ENCODE data around the gene FLT1. TPM values are rescaled to one million over a fixed set of nuclear protein-coding genes. Genes with fewer than 3 reads are reported as not detected.

Gene FLT1
- total and polyA plus RNA-seq, 2 of the 13 experiments (the other 11 are each of a cell fraction or from before 2014, with no cell fraction given), result 0.02 TPM; not detected in 1

DNA sequence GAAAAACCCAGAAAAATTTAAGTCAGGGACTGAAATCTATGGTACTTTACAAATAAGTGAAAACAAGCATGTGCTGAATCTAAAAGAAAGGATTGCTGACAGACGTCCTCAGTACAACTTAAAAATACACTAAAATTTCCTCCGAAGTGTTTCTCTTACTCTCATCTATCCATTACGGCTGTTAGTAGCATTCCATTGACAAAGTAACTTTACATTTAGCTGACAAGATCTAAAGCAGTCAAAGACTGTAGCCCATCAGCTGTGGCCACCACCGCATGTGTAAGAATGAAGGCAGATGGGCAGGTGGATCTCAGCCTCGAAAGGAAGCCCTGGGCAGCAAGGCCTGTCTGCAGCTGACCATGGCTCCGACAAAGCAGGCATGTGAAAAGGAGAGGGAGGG lies 59.0 kb downstream of the FLT1 start (continued):
- TF ChIP-seq, protein P1, sequence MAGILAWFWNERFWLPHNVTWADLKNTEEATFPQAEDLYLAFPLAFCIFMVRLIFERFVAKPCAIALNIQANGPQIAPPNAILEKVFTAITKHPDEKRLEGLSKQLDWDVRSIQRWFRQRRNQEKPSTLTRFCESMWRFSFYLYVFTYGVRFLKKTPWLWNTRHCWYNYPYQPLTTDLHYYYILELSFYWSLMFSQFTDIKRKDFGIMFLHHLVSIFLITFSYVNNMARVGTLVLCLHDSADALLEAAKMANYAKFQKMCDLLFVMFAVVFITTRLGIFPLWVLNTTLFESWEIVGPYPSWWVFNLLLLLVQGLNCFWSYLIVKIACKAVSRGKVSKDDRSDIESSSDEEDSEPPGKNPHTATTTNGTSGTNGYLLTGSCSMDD (CRISPR knock-in tag; IDR thresholded peaks at IDR 0.05), result no peak
- no peak for TF ChIP-seq ZNF788 (CRISPR knock-in tag; IDR thresholded peaks at IDR 0.05; ENCODE audit: borderline replicate concordance)
- TF ChIP-seq, protein P2, sequence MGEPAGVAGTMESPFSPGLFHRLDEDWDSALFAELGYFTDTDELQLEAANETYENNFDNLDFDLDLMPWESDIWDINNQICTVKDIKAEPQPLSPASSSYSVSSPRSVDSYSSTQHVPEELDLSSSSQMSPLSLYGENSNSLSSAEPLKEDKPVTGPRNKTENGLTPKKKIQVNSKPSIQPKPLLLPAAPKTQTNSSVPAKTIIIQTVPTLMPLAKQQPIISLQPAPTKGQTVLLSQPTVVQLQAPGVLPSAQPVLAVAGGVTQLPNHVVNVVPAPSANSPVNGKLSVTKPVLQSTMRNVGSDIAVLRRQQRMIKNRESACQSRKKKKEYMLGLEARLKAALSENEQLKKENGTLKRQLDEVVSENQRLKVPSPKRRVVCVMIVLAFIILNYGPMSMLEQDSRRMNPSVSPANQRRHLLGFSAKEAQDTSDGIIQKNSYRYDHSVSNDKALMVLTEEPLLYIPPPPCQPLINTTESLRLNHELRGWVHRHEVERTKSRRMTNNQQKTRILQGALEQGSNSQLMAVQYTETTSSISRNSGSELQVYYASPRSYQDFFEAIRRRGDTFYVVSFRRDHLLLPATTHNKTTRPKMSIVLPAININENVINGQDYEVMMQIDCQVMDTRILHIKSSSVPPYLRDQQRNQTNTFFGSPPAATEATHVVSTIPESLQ (CRISPR knock-in tag; conservative IDR thresholded peaks at IDR 0.05), result no peak
- TF ChIP-seq SAFB2 (CRISPR knock-in tag; IDR thresholded peaks at IDR 0.05; ENCODE audit: borderline replicate concordance, low read depth), result no peak
- no peak for TF ChIP-seq ZNF143 (CRISPR knock-in tag; IDR thresholded peaks at IDR 0.05)
- no peak for TF ChIP-seq ZMYM3 (CRISPR knock-in tag; IDR thresholded peaks at IDR 0.05)
- no peak for TF ChIP-seq KLF13 (CRISPR knock-in tag; IDR thresholded peaks at IDR 0.05)

- POLR2A ChIA-PET, result no interaction called here
- no peak overlapping the region for H3K9ac ChIP-seq (ENCODE audit: insufficient read depth, low read depth, low read length)
- no peak overlapping the region for H2AFZ ChIP-seq (ENCODE audit: low read length)
- in situ Hi-C loops (cut with HindIII; ENCODE audit: extremely low pct_ligation_motif_present, low pct_unique_long_range_greater_than_20kb), result no loop called here
- no peak overlapping the region for H3K4me2 ChIP-seq (ENCODE audit: low read depth, low read length)
- CTCF ChIA-PET (ENCODE audit: low intra/inter-chr PET ratio, low total read pairs), result no interaction called here
- peaks cover 0 to 22% of the 10 kb centered on the region in 2 experiments; a peak in 1 of 5 replicates for H3K27me3 ChIP-seq (ENCODE audit: control insufficient read depth in 1 of 2, insufficient read depth in 2 of 2, low read length in 2 of 2)
- intact Hi-C loops (cut with micrococcal nuclease; ENCODE audit: unreplicated experiment), result no loop called here
- BruUV-seq (replicated peaks), result no TSS peak
- no peaks in the 10 kb centered on the region for H3K9me3 ChIP-seq (ENCODE audit: low read length)
- no peak for ATAC-seq
- no peaks in the 10 kb centered on the region for H3K79me2 ChIP-seq (ENCODE audit: insufficient read depth, low read length)
- H3K4me1 ChIP-seq (ENCODE audit: insufficient read depth, low read length), result no peaks in the 10 kb centered on the region
- H3K27ac ChIP-seq (ENCODE audit: extremely low read length, insufficient read depth, low read length), result no peak overlapping the region
- WGBS (ENCODE audit: low lambda C conversion rate), result 23% methylated on average over 4 of the region's 4 CpGs
- no peaks in the 10 kb centered on the region for H3K36me3 ChIP-seq (replicated peaks in 1 of 2; ENCODE audit: control insufficient read depth in 1 of 2, insufficient read depth in 2 of 2, low read length in 2 of 2)
- no peak overlapping the region for H3K4me3 ChIP-seq (replicated peaks in 1 of 3; ENCODE audit: insufficient read depth in 1 of 3, low read depth in 2 of 3, low read length in 3 of 3)
- no peak for DNase-seq (ENCODE audit: low spot score)
- H4K20me1 ChIP-seq (ENCODE audit: insufficient read depth, low read length), result no peaks in the 10 kb centered on the region
- FAIRE-seq, result no peak
- no peak for TF ChIP-seq NFATC3 (CRISPR knock-in tag; IDR thresholded peaks at IDR 0.05)
- no peak for TF ChIP-seq AGO2 (optimal IDR thresholded peaks at IDR 0.05; ENCODE audit: low read depth, low read length)
- no peak for TF ChIP-seq MTF1 (CRISPR knock-in tag; IDR thresholded peaks at IDR 0.05)
- TF ChIP-seq ZNF276 (CRISPR knock-in tag; IDR thresholded peaks at IDR 0.05; ENCODE audit: low read depth), result no peak
- TF ChIP-seq AKNA (CRISPR knock-in tag; IDR thresholded peaks at IDR 0.05; ENCODE audit: borderline replicate concordance), result no peak
- no peak for TF ChIP-seq KLF11 (CRISPR knock-in tag; IDR thresholded peaks at IDR 0.05)
- no peak for TF ChIP-seq ZNF878 (CRISPR knock-in tag; IDR thresholded peaks at IDR 0.05)
- TF ChIP-seq GABPB1 (CRISPR knock-in tag; IDR thresholded peaks at IDR 0.05), result no peak
Observed at GRCh38 chr13:28434926-28435325, 60.0 kb downstream of the FLT1 start.
